Measurements from ENCODE around the gene CAPN14.

DNA sequence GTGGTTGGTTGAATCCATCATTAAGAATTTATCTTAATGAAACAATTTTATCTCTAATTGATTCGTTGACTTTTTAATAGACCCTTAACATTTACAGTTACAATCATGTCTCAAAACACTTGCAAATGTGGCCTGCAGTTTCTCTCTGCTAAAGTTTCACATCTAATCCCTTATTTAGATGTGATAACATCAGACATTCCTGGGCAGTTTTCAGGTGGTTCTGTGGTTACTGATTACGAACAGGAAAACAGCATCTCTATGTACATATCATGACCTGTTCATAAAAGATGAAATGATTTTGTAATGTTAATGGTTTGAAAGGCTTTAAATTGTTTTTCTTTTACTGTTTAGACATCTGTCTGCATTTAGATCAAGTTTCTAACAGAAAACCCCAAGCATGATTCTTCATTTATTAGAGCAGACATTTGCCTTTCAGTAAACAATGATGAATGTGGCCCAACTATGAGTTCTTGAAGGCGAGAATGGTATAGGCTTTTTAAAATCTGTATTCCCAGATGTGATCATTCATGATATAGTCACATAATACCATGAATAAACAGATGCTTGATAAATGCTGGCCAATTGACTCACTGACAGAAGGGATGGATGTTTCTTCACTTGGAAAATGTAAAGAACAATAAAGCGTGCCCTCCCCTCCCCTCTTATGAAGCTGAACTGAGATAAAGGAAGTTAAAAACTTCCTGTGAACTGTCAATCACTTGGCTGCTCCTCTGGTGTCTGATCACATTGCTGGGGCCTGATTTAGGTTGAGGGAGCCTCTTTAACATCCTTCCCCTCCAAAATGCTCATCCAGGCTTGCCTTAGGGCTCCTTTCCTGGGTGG lies 3.5 kb downstream of the CAPN14 start:
- TF ChIP-seq, protein P1, sequence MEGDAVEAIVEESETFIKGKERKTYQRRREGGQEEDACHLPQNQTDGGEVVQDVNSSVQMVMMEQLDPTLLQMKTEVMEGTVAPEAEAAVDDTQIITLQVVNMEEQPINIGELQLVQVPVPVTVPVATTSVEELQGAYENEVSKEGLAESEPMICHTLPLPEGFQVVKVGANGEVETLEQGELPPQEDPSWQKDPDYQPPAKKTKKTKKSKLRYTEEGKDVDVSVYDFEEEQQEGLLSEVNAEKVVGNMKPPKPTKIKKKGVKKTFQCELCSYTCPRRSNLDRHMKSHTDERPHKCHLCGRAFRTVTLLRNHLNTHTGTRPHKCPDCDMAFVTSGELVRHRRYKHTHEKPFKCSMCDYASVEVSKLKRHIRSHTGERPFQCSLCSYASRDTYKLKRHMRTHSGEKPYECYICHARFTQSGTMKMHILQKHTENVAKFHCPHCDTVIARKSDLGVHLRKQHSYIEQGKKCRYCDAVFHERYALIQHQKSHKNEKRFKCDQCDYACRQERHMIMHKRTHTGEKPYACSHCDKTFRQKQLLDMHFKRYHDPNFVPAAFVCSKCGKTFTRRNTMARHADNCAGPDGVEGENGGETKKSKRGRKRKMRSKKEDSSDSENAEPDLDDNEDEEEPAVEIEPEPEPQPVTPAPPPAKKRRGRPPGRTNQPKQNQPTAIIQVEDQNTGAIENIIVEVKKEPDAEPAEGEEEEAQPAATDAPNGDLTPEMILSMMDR (IDR thresholded peaks at IDR 0.05; ENCODE audit: insufficient read depth, low read depth, low read length), result no peak
- no peak for TF ChIP-seq EZH2 (IDR thresholded peaks at IDR 0.05; ENCODE audit: insufficient read depth, low read length)

All from astrocyte (in vitro differentiated cells and primary cell).